Activated T-cell treated with anti-CD3 and anti-CD28 coated beads, Interleukin-2, amount 50 U/mL, for 4 hours (primary cell): ENCODE results near the gene YEATS2. TPM values are rescaled to one million over a fixed set of nuclear protein-coding genes. Genes with fewer than 3 reads are reported as not detected.
"Not testable (repeated sequence)": the region's sequence is repeated elsewhere in the genome, so short reads cannot be mapped to it uniquely, and the experiment has no call there.

ENCODE experiments used
- ATAC-seq, 2 donors: fragments of 200-7000 bp; cut with Tn5 transposase; one replicate each; pipeline ENCODE4 v1.10.0; 2021
- DNase-seq: peaks from one replicate; pipeline ENCODE4 v3.0.0-alpha.2; 2020
- H3K27me3 Mint-ChIP-seq: one replicate; pipeline ENCODE4 v1.8.0; 2021; ENCODE audit warnings: low read depth, mixed read lengths
- H3K36me3 Mint-ChIP-seq: one replicate; pipeline ENCODE4 v1.8.0; 2022; ENCODE audit warnings: mixed read lengths; ENCODE audit not compliant: insufficient read depth
- H3K4me1 Mint-ChIP-seq: one replicate; pipeline ENCODE4 v1.8.0; 2021; ENCODE audit warnings: low read depth, mixed read lengths
- H3K4me3 Mint-ChIP-seq: one replicate; pipeline ENCODE4 v1.8.0; 2021; ENCODE audit warnings: mild to moderate bottlenecking, moderate library complexity, mixed read lengths
- H3K9me3 Mint-ChIP-seq: one replicate; pipeline ENCODE4 v1.8.0; 2021; ENCODE audit warnings: mixed read lengths
- total RNA-seq, 3 donors: library from RNA; stranded (reverse); gene quantifications; one replicate each; pipeline ENCODE4 v1.2.1, GENCODE V29; 2021

The YEATS2 gene
- total RNA-seq, 3 donors from 2014 or later, result 24.7 to 28.0 (median 27.2) TPM

DNA sequence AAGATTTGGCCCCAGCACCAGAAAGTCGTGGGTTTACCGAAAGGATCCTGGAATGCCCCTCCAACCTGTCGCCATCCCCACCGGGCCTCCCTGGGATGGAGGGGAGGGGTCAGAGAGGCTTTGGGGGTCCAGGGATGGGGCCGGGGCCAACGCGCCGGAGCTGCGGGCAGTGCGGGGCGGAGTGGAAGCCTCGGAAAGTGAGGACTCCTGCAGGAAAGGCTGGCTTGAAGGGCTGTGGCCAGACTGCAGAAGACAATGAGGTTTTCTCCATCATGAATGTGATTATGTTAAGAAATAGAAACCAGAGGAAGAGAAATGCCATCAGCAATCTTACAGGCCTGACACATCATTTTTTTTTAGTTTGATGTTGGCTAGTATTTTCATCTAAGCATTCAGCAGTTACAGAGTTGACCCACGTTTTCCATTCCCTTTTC lies 738 bp downstream of the YEATS2 start:
- DNase-seq (no peak), ATAC-seq (peak; percentile 32 to 35)
- H3K27me3 Mint-ChIP-seq, result no peaks in the 10 kb centered on the region
- H3K4me3 Mint-ChIP-seq, result peak overlapping the region; percentile 85
- peaks cover 5% of the 10 kb centered on the region for H3K36me3 Mint-ChIP-seq
- peaks cover 41% of the 10 kb centered on the region for H3K4me1 Mint-ChIP-seq
- no peaks in the 10 kb centered on the region for H3K9me3 Mint-ChIP-seq

DNA sequence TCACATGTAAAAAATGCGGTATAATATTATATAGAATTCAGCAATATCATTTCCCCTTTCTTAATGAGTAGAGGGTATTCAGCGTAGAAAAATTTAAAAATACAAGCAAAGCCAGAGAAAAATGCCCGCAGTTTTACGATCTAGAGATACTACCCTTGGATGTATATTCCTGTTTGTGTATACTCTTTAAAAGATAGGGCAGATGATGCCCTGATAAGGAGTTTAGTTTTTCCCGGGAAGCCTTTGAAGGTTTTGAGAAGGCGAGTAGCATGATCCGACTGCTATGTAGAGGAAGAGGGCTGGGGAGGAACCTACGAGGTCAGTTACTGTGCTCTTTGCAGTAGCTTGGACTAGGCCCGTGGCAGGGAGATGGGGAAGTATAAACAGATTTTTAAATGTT lies 1.2 kb downstream of the YEATS2 start:
- DNase-seq (no peak), ATAC-seq (no peak)
- peak overlapping the region; percentile 85 for H3K4me3 Mint-ChIP-seq
- no peaks in the 10 kb centered on the region for H3K27me3 Mint-ChIP-seq
- H3K9me3 Mint-ChIP-seq, result no peaks in the 10 kb centered on the region
- peaks cover 43% of the 10 kb centered on the region for H3K4me1 Mint-ChIP-seq
- H3K36me3 Mint-ChIP-seq, result peaks cover 5% of the 10 kb centered on the region

DNA sequence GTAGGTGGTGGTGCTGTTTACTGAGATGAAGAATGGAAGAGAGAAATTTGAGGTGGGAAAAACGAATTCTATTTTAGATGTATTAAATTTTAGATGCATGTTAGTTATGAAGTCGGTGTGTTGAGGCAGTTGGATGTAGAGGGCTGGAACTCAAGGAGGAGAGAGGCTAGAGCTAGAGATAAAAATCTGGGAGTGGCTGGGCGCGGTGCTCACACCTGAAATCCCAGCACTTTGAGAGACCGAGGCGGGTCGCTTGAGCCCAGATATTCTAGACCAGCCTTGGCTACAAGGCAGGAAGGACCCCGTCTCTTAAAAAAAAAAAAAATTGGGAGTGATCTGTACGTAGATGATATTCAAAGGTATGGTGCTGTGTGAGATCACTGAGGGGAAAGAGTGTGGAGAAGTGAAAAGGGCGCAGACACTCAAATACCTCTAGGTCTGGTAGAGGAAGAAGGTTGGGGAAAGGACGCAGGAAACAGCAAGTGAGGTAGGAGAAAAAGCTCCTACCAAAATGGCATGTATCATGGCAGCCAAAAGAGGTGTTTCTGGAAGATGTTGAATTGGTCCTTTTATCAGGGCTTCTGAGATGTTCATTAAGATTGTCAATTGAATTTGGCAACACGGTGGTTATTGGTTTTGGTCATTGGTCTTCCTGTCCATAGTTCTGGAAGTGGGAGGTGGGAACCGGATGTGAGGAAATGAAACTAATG lies 1.8 kb downstream of the YEATS2 start:
- H3K9me3 Mint-ChIP-seq, result no peaks in the 10 kb centered on the region
- peak overlapping the region; percentile 85 for H3K4me3 Mint-ChIP-seq
- no peak for DNase-seq
- H3K36me3 Mint-ChIP-seq, result peaks cover 7% of the 10 kb centered on the region
- ATAC-seq, result no peak
- peaks cover 46% of the 10 kb centered on the region for H3K4me1 Mint-ChIP-seq
- H3K27me3 Mint-ChIP-seq, result no peaks in the 10 kb centered on the region

DNA sequence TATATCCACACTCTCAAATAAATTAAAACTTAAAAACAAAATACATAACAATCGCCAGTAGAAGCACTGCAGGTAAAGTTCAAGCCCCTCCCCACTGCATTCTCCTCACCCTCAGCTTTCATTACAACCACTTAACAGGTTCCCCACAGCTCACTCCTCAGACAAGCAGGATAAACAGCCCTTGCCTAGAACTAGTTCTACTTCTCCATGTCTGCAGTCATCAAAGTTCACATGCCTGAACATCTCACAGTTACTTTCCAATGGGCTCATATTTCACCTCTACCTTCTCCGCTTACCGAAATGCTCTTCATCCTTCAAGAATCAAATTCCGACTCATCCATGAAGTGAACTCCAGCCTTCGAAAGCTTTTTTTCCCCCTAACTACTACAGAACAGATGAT lies 4.1 kb downstream of the YEATS2 start:
- DNase-seq (no peak), ATAC-seq (no peak)
- Mint-ChIP-seq H3K4me3 (no peak overlapping the region), H3K4me1 (peaks cover 53% of the 10 kb centered on the region), H3K27me3 (no peaks in the 10 kb centered on the region), H3K36me3 (peaks cover 7% of the 10 kb centered on the region), H3K9me3 (no peaks in the 10 kb centered on the region)

DNA sequence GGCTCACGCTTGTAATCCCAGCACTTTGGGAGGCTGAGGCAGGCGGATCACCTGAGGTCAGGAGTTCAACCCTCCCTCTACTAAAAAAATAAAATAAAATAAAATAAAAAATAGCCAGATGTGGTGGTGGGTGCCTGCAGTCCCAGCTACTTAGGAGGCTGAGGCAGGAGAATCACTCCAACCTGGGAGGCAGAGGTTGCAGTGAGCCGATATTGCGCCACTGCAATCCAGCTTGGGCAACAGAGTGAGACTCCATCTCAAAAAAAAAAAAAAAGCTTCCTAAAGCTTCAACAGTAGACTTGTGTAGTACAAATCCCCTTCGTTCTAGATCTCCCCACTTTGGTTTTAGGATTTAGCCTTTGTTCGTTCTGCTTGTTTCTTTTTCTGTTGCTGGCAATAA lies 6.3 kb downstream of the YEATS2 start:
- H3K4me3 Mint-ChIP-seq, H3K36me3 Mint-ChIP-seq, DNase-seq, ATAC-seq, H3K27me3 Mint-ChIP-seq, H3K9me3 Mint-ChIP-seq: not testable (repeated sequence)
- peaks cover 43% of the 10 kb centered on the region for H3K4me1 Mint-ChIP-seq

DNA sequence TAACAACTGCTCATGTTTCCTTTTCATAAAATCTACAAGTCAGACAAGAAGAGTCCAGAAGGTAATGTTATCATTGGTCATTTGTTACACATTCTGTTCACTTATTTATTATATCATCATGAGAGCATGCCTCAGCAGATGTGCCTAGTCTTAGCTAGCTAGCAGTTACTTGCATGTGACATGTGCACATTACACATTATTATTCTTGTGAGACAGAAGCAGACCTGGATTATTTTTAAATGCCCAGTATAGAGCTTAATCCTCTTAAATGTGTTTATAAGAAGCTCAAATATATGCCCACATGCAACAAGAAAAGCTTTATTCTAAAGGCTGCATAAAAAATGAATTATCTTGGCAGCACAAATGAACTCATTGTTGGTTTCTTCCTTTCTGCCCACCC lies 12.6 kb downstream of the YEATS2 start:
- no peak for ATAC-seq
- Mint-ChIP-seq H3K27me3 (no peaks in the 10 kb centered on the region), H3K36me3 (peaks cover 4% of the 10 kb centered on the region), H3K4me1 (peaks cover 8% of the 10 kb centered on the region), H3K9me3 (no peaks in the 10 kb centered on the region), H3K4me3 (no peak overlapping the region)
- DNase-seq, result no peak

DNA sequence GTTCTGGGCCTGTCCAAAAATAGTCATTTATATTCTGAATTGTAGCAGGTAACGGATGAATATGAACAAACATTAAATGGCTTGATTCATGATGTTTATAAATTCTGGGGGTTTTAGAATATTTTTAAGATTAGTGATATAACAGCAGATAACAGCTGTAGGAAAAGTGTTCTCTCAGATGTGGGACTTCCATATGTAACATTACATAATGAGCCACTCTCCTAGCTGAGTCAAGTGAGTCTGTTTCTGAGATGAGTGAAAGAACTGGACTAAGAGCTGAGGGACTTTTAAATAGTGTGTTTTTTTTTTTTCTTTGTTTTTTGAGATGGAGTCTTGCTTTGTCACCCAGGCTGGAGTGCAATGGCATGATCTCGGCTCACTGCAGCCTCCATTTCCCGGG lies 13.9 kb downstream of the YEATS2 start:
- no peaks in the 10 kb centered on the region for H3K27me3 Mint-ChIP-seq
- peaks cover 5% of the 10 kb centered on the region for H3K36me3 Mint-ChIP-seq
- DNase-seq (no peak), ATAC-seq (no peak)
- peaks cover 1% of the 10 kb centered on the region for H3K4me1 Mint-ChIP-seq
- H3K9me3 Mint-ChIP-seq, result no peaks in the 10 kb centered on the region
- no peak overlapping the region for H3K4me3 Mint-ChIP-seq

DNA sequence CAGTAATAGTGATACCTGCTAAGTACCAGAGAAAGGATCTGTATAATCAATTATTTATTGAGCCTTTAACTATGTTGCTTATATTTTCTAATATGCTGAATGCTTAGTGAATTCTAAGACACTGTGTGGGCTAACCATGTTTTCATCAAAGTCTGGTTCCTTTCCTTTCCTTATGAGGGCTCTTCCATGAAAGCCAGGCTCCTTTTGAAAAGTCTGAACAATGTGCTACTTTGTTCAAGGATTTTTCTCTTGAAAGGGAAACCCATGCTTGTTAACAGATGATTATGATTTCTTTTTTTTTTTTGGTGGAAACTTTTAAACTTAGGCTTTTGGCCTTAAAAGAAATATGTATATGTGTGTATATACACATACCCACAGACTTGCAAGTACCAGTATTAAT lies 17.0 kb downstream of the YEATS2 start:
- peaks cover 1% of the 10 kb centered on the region for H3K4me1 Mint-ChIP-seq
- ATAC-seq (no peak), DNase-seq (no peak)
- H3K36me3 Mint-ChIP-seq, result peaks cover 18% of the 10 kb centered on the region
- no peaks in the 10 kb centered on the region for H3K9me3 Mint-ChIP-seq
- H3K4me3 Mint-ChIP-seq, result no peak overlapping the region
- H3K27me3 Mint-ChIP-seq, result no peaks in the 10 kb centered on the region

DNA sequence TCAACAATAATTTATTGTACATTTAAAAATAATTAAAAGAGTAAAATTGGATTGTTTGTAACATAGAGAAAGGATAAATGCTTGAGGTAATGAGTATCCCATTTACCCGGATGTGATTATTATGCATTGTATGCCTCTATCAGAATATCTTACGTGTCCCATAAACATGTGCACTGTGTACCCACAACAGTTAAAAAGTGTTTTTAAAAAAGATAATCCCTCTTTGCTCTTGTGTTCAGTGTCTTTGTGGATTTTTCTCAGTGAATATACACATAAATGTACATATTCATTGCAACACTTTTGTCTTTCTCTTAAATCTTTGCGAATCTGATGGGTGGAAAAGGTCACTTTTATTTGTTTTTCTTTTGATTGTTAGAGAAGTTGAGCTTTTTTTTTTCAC lies 20.4 kb downstream of the YEATS2 start:
- no peaks in the 10 kb centered on the region for H3K9me3 Mint-ChIP-seq
- H3K36me3 Mint-ChIP-seq, result peaks cover 37% of the 10 kb centered on the region
- no peaks in the 10 kb centered on the region for H3K27me3 Mint-ChIP-seq
- no peaks in the 10 kb centered on the region for H3K4me1 Mint-ChIP-seq
- ATAC-seq (no peak), DNase-seq (no peak)
- H3K4me3 Mint-ChIP-seq, result no peak overlapping the region

DNA sequence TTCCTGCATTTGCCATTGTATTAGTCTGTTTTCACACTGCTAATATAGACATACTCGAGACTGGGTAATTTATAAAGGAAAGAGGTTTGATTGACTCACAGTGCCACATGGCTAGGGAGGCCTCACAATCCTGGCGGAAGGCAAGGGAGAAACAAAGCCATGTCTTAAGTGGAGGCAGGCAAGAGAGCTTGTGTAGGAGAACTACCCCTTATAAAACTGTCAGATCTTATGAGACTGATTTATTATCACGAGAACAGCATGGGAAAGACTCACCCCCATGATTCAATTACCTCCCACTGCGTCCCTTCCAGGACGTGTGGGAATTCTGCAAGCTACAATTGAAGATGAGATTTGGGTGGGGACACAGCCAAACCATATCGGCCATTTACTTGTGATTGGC lies 27.8 kb downstream of the YEATS2 start:
- H3K4me1 Mint-ChIP-seq, result no peaks in the 10 kb centered on the region
- no peaks in the 10 kb centered on the region for H3K27me3 Mint-ChIP-seq
- H3K36me3 Mint-ChIP-seq, result peaks cover 56% of the 10 kb centered on the region
- DNase-seq, result no peak
- H3K4me3 Mint-ChIP-seq, result no peak overlapping the region
- ATAC-seq, result no peak
- no peaks in the 10 kb centered on the region for H3K9me3 Mint-ChIP-seq

DNA sequence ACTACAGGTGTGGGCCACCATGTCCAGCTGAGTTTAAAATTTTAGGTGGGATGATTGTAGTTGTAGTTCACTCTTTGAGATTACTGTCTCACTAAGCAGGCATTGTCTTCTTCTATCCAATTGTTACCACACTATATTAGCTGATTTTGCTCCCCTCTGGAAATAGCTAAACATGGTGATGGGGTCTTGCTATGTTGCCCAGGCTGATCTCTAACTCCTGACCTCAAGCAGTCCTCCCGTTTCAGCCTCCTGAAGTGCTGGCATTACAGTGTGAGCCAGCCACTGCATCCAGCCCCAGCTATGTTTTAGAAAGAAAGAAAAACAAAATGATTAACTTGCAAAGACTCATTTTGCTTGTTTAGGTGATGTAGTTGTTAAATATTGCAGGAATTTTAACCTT lies 30.6 kb downstream of the YEATS2 start:
- Mint-ChIP-seq H3K4me1 (no peaks in the 10 kb centered on the region), H3K4me3 (no peak overlapping the region), H3K36me3 (peaks cover 51% of the 10 kb centered on the region), H3K9me3 (no peaks in the 10 kb centered on the region), H3K27me3 (no peaks in the 10 kb centered on the region)
- ATAC-seq, result no peak
- no peak for DNase-seq

DNA sequence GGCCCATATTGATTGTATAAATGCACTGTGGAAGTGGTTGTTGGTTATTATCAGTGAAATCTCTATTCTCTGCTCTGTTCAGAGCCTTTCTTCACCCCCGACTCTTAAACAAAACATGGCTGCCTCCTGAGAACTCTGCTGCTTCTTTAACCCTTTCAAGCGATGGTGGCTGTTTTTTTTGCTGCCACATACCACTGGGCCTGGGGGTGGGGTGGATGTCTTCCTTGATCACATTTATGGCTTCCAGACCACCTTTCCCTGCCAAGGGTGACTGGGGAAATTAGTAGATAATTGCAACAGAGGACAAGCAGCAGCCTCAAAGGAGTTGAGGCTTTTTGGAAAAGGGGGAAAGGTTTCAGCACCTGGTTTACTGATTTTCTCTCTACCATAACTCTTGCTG lies 32.8 kb downstream of the YEATS2 start:
- Mint-ChIP-seq H3K27me3 (no peaks in the 10 kb centered on the region), H3K4me3 (no peak overlapping the region), H3K4me1 (no peaks in the 10 kb centered on the region), H3K9me3 (no peaks in the 10 kb centered on the region), H3K36me3 (peaks cover 63% of the 10 kb centered on the region)
- ATAC-seq (no peak), DNase-seq (no peak)

DNA sequence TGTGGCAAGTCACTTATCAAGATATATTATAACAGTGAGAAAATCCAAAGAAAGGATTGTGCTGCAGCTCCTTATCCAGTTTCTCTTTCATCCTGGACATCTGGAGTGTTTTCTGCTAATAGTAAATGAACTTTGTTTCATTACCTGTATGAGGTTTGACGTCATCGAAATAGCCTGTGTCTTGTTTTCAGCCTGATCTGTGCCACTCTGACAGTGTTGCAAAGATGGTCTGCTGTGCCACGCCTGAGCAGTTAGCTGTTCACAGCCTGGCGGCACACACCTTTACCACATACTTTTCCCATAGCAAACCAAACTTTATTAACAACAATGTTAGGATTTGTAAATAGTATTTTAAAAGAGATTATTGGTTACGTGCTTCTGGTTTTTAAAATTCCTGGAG lies 34.0 kb downstream of the YEATS2 start:
- Mint-ChIP-seq H3K36me3 (peaks cover 59% of the 10 kb centered on the region), H3K27me3 (no peaks in the 10 kb centered on the region), H3K4me3 (no peak overlapping the region), H3K4me1 (no peaks in the 10 kb centered on the region), H3K9me3 (no peaks in the 10 kb centered on the region)
- DNase-seq (no peak), ATAC-seq (no peak)

DNA sequence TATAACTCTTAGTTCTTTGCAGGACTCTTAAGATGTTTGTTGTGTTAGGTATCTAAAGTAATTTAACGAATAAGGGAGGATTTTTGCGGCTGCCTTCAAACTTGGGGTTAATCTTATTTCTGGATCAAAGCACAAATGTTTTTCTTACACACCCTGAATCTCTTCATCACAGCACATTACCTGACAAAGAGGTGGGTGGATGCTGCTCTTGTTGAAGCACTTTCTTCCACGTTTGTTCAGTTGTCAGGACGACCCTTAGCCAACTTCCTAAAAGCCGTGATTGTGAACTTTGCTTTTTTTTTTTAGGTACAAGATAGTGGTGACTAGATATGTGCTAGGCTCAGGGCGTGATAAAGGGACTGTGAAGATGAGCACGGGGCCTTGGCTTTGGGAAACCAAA lies 36.0 kb downstream of the YEATS2 start:
- peaks cover 59% of the 10 kb centered on the region for H3K36me3 Mint-ChIP-seq
- no peak overlapping the region for H3K4me3 Mint-ChIP-seq
- no peak for ATAC-seq
- DNase-seq, result no peak
- H3K9me3 Mint-ChIP-seq, result no peaks in the 10 kb centered on the region
- H3K4me1 Mint-ChIP-seq, result no peaks in the 10 kb centered on the region
- no peaks in the 10 kb centered on the region for H3K27me3 Mint-ChIP-seq

DNA sequence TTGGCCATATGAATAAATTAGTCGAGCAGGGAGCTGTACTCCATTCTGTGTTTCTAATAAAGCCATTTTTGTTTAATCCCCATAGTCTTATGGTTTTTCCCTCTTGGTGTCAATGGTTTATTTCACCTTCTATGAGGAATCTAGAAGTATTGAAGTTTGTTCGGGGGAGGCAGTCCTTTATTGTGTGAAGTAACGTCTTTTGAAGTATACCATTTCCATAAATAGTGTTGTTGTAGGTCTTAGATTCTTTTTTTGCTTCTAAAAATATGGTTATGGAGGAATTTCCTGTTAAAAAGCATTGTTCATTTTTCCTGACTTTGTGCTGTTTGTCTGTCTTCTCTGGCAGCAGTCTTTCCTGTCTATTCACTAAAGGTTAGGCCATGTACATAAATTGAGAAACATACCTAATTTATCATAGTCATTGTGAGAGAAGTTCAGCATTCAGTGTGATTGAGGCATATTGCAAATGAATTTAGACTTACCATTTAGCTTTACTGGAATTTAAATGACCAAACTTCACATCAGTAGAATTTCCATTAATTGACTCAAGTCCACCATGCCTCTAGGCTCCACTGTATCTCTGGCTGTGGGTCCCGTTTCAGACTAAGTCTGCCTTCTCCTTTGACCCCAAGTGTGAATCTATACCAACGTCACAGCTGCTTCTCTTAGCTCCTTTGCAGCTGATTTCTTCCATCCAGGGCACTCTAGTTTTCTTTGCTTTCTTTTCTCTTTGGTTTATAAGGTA lies 37.3 kb downstream of the YEATS2 start:
- no peaks in the 10 kb centered on the region for H3K4me1 Mint-ChIP-seq
- peaks cover 53% of the 10 kb centered on the region for H3K36me3 Mint-ChIP-seq
- no peaks in the 10 kb centered on the region for H3K9me3 Mint-ChIP-seq
- ATAC-seq, result no peak
- no peak for DNase-seq
- no peaks in the 10 kb centered on the region for H3K27me3 Mint-ChIP-seq
- H3K4me3 Mint-ChIP-seq, result no peak overlapping the region
